GM21825 (cell line): ENCODE results near the gene ATP8A2.
"Not testable (repeated sequence)": the region's sequence is repeated elsewhere in the genome, so short reads cannot be mapped to it uniquely, and the experiment has no call there.

Experiments used
- ATAC-seq: cut with Tn5 transposase; IDR thresholded peaks from one replicate; pipeline ENCODE4 v1.9.1; 2021; ENCODE audit warnings: mild to moderate bottlenecking, moderate library complexity; ENCODE audit not compliant: unreplicated experiment

Gene ATP8A2

GRCh38 chr13:25529425-25529824, 157.7 kb downstream of the ATP8A2 start:
- ATAC-seq = no peak

GRCh38 chr13:25538276-25538675, 166.5 kb downstream of the ATP8A2 start:
- ATAC-seq = no peak

DNA sequence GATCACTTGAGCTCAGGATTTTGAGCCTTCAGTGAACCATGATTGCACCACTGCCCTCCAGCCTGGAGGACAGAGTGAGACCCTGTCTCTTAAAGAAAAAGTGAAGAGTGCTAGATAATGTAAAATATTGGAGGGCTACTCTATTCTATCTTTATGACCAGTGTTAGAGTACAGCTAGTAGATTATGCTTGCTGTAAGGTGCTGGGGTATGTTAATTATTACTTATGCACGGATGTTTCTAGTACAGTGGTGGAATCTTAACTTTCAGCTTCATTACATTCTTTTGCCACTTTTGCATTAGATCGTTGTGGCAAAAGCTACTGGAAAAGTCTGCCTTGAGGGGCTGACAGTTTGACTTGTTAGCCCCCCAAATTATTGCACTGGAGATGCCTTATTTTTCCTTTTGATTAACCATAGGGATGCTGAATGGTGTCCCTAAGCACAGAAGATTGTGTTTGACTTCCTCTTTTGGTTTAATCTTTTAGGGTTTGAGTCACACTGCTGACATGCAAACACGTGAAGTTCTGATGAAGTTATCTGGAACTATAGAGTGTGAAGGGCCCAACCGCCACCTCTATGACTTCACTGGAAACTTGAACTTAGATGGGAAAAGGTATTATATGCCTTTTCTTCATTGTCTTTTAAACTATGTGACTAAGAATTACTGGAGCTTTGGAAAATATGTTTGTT, 169.8 kb downstream of the ATP8A2 start:
- no peak for ATAC-seq

- not testable (repeated sequence) for ATAC-seq
These were observed 177.2 kb downstream of the ATP8A2 start for GRCh38 chr13:25548991-25549390.

DNA sequence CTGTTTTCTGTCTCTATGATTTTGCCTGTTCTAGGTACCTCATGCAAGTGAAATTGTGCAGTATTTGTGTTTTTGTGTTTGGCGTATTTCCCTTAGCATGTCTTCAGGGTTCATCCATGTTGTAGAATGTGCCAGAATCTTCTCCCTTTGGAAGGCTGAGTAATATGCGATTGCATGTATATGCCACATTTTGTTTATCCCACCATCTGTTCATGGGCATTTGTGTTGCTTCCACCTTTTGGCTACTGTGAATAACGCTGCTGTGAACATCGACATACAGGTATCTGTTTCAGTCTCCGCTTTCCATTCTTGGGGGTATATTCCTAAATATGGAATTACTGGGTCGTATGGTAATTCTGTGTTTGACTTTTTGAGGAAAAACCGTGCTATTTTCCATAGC, 190.0 kb downstream of the ATP8A2 start:
- ATAC-seq = no peak

DNA sequence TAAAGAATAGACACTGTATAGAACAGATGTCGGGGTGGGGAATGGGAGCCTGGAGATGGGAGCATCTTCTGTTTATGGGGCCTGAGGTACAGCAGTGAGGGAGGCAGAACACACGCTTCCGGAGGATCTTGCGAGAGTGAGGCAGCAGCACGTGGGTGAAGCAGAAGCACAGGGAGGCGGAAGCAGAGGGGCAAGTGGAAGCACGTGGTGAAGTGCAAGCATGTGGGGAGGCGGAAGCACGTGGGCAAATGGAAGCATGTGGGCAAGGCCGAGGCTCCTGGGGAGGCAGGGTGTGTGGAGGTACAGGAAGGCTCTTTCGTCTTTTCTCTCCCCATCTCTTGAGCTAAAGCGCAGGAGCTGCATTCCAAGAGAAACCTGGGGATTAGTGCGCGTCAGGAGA, 198.4 kb downstream of the ATP8A2 start:
- ATAC-seq = no peak

- no peak for ATAC-seq
These were observed 199.5 kb downstream of the ATP8A2 start for GRCh38 chr13:25571237-25571636.

DNA sequence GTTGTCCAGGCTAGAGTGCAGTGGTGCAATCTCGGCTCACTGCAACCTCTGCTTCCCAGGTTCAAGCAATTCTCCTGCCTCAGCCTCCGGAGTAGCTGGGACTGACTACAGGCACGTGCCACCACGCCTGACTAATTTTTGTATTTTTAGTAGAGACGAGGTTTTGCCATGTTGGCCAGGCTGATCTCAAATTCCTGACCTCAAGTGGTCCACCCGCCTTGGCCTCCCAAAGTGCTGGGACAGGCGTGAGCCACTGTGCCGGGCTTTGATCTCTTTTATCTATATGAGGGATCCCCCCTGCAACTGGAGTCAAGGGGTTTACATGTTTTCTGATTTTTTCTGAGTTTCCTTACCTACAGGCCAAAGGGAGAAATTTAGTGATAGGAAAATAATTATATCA, 200.4 kb downstream of the ATP8A2 start:
- ATAC-seq = not testable (repeated sequence)

GRCh38 chr13:25574437-25575411, 202.9 kb downstream of the ATP8A2 start:
- ATAC-seq = no peak

DNA sequence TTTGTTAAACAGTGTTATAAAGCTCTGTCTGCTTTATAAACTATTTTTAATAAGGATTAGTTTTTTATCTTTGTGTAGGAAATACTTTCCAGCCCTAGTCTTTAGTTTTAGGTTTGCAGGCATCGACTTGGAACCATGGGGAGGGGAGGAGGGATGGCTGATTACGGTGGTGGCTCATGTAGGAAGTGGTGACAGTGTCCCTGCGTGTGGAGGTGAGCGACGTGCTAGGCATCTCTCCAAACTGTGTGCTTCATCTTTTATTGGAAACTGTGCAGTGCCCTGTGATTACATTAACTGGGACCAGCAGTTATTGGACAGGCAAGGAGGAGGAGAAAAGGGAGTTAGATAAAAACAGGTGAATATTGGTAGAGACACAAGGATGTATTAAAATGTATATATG, 203.8 kb downstream of the ATP8A2 start:
- no peak for ATAC-seq

GRCh38 chr13:25578526-25578925, 206.8 kb downstream of the ATP8A2 start:
- ATAC-seq = no peak

- no peak for ATAC-seq
These were observed 207.4 kb downstream of the ATP8A2 start for GRCh38 chr13:25579221-25579620.

DNA sequence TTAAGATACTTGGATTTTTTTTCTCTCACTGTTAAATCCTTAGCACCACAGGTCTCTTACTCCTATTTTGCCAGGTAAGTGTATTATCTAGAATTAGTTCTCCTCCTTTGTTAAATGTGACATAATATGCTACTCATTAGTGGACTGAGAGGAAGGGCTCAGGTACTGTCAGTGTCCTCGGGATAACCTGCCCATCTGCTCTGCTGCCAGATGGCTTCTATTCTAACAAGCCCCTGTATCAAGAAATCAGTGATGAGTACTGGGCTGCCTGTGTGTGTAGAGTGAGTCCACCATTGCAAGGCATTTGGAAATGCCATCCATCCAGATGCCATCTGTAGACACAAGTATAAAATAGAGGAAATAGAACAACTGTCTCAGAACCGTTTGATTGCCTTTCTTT, 209.6 kb downstream of the ATP8A2 start:
- ATAC-seq = no peak

GRCh38 chr13:25584087-25584486, 212.3 kb downstream of the ATP8A2 start:
- no peak for ATAC-seq

DNA sequence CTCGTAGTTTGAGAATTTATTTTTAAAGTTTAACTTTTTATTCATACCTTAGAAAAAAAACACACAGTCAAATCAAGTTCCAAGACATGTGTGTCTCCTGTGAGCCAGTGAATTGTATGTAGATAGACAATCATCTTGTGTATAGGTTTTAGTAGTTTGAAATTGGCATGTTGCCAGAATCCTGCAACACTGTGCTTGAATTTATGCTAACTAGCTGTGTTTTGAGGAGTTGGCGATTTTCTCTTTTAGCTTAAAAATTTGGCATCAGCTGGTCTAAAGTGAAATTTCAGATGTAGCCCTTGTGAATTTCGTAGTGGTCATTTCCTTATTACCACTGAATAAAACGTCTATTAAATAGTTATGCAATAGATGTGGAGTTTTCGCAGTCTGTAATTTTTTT, 213.2 kb downstream of the ATP8A2 start:
- ATAC-seq = no peak

- ATAC-seq = no peak
These were observed 215.7 kb downstream of the ATP8A2 start for GRCh38 chr13:25587326-25587980.

- no peak for ATAC-seq
These were observed 216.7 kb downstream of the ATP8A2 start for GRCh38 chr13:25588336-25589060.

- ATAC-seq = no peak
These were observed 226.6 kb downstream of the ATP8A2 start for GRCh38 chr13:25598421-25598820.

DNA sequence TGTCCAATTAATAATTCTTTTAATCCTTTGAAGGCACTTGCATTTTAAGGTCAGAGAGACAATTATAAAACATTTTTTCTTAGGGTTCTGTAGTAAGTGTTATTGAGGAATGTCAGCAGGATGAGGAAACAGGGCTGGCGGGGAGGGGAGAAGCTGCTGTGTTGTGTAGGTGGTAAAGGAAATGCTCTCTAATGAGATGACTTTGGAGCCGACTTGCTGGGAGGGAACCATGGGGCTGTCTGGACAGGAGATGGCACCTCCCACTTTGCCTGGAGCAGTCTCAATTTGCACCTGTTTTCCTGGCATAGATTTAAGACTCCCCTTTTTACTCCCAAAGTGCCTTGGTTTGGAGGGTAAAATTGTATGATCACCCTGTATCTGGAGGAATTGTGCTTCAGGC, 230.4 kb downstream of the ATP8A2 start:
- no peak for ATAC-seq

GRCh38 chr13:25604106-25604505, 232.3 kb downstream of the ATP8A2 start:
- no peak for ATAC-seq

DNA sequence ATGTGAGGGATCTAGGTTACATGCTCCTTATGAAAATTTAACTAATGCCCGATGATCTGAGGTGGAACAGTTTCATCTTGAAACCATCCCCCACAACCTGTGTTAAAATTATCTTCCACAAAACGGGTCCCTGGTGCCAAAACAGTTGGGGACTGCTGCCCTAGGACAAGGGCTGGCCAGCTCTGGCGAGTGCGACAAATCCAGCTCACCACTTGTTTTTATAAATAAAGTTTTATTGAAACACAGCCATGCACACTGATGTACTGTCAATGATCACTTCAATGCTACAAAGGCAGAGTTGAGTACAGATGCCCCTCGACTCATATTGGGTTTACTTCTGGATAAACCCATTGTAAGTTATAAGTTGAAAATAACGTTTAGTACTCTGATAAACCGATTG, 235.3 kb downstream of the ATP8A2 start:
- ATAC-seq = no peak
